AG10803 (cell line): ENCODE measurements around the gene GABPA.

Experiments used
- DNase-seq: peaks from one replicate; pipeline ENCODE4 v3.0.0; 2010; ENCODE audit warnings: low read depth
- H3K4me3 ChIP-seq: 2 replicates; pipeline ENCODE4 v1.5.1; 2011; ENCODE audit warnings: mild to moderate bottlenecking, low read length, control low read depth
- TF ChIP-seq, protein P1 (sequence below): conservative IDR thresholded peaks from 2 replicates; pipeline ENCODE4 v1.5.1; 2011; ENCODE audit warnings: mild to moderate bottlenecking, low read length, control low read depth, inconsistent platforms

Gene GABPA

DNA sequence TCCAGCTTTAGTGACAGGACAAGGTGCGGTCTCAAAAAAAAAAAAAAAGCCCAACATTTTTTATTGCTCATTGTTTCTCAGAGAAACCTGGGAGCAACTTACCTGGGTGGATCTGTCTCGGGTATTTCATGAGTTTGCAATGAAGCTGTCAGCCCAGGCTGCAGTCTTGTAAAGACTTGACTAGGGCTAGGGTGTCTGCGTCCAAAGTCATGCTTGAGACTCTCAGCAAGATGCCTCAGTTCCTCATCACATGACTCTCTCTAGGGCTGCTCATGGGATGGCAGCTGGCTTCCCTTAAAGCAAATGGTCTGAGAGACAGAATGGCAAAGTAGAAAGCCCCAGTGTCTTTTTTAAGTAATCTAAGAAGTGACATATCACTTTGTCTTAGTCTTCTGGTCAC is 8.1 kb downstream of the GABPA start:
- H3K4me3 ChIP-seq = no peak overlapping the region
- TF ChIP-seq, protein P1, sequence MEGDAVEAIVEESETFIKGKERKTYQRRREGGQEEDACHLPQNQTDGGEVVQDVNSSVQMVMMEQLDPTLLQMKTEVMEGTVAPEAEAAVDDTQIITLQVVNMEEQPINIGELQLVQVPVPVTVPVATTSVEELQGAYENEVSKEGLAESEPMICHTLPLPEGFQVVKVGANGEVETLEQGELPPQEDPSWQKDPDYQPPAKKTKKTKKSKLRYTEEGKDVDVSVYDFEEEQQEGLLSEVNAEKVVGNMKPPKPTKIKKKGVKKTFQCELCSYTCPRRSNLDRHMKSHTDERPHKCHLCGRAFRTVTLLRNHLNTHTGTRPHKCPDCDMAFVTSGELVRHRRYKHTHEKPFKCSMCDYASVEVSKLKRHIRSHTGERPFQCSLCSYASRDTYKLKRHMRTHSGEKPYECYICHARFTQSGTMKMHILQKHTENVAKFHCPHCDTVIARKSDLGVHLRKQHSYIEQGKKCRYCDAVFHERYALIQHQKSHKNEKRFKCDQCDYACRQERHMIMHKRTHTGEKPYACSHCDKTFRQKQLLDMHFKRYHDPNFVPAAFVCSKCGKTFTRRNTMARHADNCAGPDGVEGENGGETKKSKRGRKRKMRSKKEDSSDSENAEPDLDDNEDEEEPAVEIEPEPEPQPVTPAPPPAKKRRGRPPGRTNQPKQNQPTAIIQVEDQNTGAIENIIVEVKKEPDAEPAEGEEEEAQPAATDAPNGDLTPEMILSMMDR = no peak
- DNase-seq = no peak

GRCh38 chr21:25744854-25745253 is 10.1 kb downstream of the GABPA start:
- no peak overlapping the region for H3K4me3 ChIP-seq
- TF ChIP-seq, protein P1 = no peak

DNA sequence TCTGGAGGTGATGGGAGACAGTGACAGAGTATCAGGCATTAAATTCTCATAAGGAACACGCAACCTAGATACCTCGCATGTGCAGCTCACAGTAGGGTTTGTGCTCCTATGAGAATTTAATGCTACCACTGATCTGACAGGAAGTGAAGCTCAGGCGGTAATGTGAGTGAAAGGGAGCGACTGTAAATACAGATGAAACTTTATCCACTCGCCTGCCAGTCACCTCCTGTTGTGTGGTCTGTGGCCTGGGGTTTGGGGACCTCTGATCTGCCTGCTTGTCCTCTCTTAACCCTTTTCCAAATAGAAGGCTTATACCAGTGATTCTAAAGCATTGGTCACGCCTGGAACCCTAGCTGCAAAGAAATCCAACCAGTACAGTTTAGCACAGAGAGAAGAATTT is 15.3 kb downstream of the GABPA start:
- DNase-seq = no peak
- TF ChIP-seq, protein P1 = no peak
- no peak overlapping the region for H3K4me3 ChIP-seq

More at GRCh38 chr21:25744854-25745253, 10.1 kb downstream of the GABPA start:
- DNase-seq = no peak

GRCh38 chr21:25752416-25752815 is 17.6 kb downstream of the GABPA start:
- no peak for DNase-seq
- TF ChIP-seq, protein P1 = no peak
- no peak overlapping the region for H3K4me3 ChIP-seq

GRCh38 chr21:25756190-25756932 is 21.6 kb downstream of the GABPA start:
- DNase-seq = no peak
- H3K4me3 ChIP-seq = no peak overlapping the region
- TF ChIP-seq, protein P1 = no peak

DNA sequence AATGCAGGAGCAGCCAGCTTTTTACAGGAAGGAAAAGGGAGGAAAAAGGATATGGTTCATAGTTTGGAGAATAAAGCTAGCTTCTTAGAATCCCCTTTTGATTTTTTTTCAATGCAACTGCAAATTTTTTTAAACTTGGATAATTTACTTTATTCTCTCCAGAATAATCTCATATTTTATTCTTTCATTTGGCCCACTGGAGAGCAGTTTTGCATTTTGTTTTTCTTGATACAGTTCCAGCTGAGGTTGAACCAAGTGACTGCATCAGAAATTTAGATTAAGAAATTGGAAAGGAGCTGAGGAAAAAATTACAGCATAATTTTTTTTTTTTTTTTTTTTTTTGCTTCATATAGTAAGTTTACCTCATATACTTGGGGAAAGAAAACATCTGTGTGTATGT is 22.8 kb downstream of the GABPA start:
- H3K4me3 ChIP-seq = no peak overlapping the region
- TF ChIP-seq, protein P1 = no peak
- DNase-seq = no peak

- TF ChIP-seq, protein P1 = no peak
- no peak overlapping the region for H3K4me3 ChIP-seq
- no peak for DNase-seq
Measured at GRCh38 chr21:25759573-25759972, 24.8 kb downstream of the GABPA start.
